HG03439 (cell line): ENCODE results near the gene MRPL55.
A peak's percentile ranks its signal among the peaks of the same experiment; 100 is the strongest.
"Not testable (repeated sequence)": the region's sequence is repeated elsewhere in the genome, so short reads cannot be mapped to it uniquely, and the experiment has no call there.

Source experiments
- ATAC-seq: cut with Tn5 transposase; IDR thresholded peaks from one replicate; pipeline ENCODE4 v1.9.1; 2021; ENCODE audit warnings: mild to moderate bottlenecking, moderate library complexity; ENCODE audit not compliant: unreplicated experiment

The MRPL55 gene

GRCh38 chr1:228125185-228125584, 16.1 kb upstream of the MRPL55 start:
- ATAC-seq = no peak

GRCh38 chr1:228123505-228123904, 14.4 kb upstream of the MRPL55 start:
- ATAC-seq = no peak

GRCh38 chr1:228122921-228123441, 13.9 kb upstream of the MRPL55 start:
- no peak for ATAC-seq

DNA sequence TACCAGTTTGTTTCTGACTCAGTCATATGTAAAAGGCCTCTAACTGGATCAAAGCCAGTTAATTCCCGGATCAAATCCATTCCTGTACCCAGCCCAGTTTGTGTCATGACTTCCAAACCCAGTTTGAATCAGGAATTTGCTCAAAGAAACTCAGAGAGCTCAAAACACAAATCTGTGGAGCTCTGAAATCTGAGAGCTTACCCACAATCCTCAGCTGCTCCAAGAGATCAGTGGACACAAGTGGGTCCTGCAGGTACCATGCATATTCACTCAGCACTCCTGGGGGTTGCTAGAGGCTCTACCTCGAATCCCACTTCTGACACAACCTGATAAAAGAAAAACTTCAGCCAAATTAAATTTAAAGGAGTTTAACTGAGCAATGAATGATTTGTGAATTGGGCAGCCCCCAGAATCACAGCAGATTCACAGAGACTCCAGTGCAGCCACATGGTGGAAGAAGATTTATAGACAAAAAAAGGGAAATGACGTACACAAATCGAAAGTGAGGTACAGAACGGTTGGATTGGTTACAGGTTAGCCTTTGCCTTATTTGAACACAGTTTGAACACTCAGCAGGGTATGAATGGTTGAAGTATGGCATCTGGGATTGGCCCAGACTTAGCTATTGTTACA, 11.9 kb upstream of the MRPL55 start:
- ATAC-seq = no peak

GRCh38 chr1:228120351-228120750, 11.3 kb upstream of the MRPL55 start:
- no peak for ATAC-seq

GRCh38 chr1:228118040-228118439, 8.9 kb upstream of the MRPL55 start:
- ATAC-seq = no peak

DNA sequence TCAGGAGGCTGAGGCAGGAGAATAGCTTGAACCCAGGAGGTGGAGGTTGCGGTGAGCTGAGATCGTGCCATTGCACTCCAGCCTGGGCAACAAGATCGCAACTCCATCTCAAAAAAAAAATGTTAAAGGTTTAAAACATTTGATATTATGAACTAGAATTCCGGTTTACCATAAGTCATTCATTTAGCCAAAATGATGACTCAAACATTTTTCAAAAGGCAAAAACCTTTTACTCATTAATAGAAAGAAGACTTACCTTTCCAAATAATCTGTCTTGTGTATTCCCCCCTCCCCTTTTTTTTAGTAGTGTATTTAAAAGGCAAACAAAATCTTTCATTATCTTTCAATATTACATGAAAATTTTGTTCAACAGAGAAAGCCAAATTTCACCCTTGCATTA, 8.2 kb upstream of the MRPL55 start:
- no peak for ATAC-seq

DNA sequence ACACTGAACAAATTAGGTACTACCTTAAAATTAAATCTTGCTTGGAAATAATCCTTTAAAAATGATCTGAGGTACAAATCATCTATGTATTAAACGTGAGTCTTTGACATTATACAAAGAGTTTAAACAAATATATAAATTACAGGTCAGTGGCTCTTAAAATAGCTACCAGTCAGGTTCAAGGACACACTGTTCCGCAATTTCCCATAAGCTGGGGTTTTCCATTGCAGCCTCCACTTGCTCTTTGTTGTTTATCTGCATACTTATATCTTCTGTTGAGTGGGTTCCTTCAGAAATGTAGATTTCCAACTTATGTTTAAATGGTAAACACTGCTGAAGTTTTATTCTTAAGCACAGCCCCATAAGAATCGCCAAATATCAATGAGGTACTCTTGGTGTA, 5.7 kb upstream of the MRPL55 start:
- no peak for ATAC-seq

DNA sequence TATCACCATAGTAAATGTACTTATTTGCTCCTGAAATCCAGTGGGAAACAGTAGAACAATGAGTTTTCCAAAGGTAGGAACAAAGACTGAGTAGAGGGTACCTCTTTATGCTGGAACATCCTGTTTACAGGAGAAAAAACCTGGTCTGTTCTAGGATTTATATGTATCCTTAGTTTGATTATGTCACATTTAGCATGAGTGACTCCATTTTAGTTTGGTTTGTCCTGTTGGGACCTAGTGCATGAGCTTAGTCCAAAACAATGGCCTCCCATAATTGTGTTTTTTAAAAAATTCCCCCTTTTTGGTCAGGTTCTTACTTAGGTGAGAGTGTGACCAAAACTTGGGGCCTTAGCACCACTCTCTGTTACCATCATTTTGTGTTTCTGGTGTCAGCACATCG, 3.5 kb upstream of the MRPL55 start:
- no peak for ATAC-seq

DNA sequence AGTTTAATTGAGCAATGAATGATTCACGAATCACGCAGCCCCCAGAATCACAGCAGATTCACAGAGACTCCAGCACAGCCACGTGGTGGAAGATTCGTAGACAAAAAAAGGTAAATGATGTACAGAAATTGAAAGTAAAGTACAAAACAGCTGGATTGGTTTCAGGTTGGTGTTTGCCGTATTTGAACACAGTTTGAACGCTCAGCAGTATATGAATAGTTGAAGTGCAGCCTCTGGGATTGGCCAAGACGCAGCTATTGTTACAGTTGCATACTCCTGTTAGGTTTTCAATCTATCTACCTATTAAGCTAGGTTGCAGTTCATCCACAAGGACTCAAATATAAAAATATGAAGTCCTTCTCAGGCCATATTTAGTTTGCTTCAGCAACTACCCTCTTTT, 3.1 kb upstream of the MRPL55 start:
- no peak for ATAC-seq

GRCh38 chr1:228111315-228111714, 2.2 kb upstream of the MRPL55 start:
- ATAC-seq = not testable (repeated sequence)

GRCh38 chr1:228110556-228110955, 1.5 kb upstream of the MRPL55 start:
- ATAC-seq = no peak

DNA sequence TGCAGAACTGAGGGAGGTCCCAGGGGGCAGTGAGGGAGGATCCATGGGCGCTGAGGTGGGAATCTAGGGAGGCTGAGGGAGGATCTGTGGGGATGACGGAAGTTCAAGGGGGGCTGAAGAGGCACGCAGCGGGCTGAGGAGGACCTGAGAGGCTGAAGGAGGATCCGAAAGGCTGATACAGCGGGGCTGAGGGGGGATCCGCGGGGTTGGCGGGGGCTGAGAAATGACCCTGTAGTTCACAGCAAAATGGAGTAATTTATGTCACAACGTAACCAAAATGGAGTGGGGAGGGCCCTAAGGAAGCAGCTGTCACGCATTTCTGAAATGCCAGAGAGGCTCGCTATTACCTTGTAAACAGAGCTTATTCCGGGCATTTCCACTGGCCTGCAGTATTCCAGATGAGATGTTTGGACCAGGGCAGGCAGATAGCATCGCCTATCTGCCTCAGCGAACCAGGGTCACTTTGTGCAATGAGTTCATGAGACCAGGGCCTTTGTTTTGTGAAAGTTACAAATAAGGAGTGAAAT, 926 bp upstream of the MRPL55 start:
- no peak for ATAC-seq

DNA sequence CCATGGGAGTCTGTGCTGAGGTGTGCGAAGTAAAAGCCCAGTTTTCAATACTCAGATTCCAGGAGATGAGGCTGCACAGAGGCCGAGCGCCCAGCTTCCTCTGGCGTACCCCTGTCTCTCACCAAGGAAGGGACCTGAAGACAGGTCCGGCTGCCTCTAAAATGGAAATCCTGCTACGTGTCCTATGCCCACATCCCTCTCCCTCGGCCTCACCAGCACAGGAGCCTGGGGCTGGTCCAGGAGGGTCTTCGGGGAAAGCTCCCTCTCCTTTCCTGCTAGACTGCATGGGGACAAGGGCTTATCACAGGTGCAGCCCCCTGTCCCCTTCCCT, 392 bp downstream of the MRPL55 start:
- ATAC-seq = peak; percentile 2

- no peak for ATAC-seq
Measured at GRCh38 chr1:228108055-228108690, 926 bp downstream of the MRPL55 start.

- no peak for ATAC-seq
Measured at GRCh38 chr1:228107636-228108035, 1.5 kb downstream of the MRPL55 start.

DNA sequence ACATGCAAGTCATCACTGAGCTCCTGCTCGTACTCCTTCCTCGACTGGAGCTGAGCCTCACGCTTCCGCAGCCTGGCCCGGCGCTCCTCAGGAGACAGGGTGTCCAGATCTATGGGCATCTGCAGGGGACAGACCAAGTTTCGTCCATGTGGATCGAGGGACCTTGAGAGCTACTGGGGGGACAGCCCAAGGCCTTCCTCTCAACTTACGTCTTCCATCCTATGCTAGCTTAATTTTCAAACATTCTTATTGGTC, 2.4 kb downstream of the MRPL55 start:
- no peak for ATAC-seq

DNA sequence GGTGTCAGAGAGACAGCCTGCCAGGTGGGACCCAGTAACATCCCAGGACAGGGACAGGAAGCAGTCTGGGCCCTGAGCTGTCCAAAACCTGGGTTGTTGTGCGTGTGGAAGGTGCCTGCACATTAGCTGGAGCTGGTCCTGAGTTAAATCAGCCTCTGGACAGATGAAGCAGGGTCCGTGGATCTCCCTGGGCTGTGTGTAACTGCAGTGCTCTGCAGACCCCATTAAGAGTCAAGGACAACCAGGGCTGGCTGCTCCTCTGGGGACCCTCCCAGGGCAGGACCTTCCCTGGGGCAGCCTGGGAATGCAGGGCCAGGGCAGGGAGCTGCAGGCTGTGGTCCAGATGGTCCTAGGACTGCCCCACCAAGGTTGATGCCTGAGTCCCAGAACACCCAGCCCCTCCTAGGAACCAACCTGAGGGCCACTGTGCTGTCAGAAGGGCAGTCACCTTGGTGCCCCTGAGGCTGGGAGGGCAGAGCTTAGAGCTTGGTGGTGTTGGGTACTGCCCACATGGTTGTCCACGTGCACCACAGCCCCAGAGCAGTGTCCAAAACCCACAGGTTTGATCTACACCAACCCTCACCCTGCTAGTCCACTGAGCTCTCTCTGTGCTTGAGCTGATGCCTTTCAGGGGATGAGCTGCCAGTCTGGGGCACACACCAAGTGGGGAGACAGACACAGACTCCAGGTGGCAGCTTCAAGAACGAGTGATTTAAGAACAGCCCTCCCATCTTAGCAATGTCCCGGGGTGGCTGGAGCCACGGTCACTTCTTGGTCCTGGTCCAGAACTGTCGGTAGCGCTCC, 2.9 kb downstream of the MRPL55 start:
- ATAC-seq = no peak

GRCh38 chr1:228105270-228105995, 3.7 kb downstream of the MRPL55 start:
- no peak for ATAC-seq

DNA sequence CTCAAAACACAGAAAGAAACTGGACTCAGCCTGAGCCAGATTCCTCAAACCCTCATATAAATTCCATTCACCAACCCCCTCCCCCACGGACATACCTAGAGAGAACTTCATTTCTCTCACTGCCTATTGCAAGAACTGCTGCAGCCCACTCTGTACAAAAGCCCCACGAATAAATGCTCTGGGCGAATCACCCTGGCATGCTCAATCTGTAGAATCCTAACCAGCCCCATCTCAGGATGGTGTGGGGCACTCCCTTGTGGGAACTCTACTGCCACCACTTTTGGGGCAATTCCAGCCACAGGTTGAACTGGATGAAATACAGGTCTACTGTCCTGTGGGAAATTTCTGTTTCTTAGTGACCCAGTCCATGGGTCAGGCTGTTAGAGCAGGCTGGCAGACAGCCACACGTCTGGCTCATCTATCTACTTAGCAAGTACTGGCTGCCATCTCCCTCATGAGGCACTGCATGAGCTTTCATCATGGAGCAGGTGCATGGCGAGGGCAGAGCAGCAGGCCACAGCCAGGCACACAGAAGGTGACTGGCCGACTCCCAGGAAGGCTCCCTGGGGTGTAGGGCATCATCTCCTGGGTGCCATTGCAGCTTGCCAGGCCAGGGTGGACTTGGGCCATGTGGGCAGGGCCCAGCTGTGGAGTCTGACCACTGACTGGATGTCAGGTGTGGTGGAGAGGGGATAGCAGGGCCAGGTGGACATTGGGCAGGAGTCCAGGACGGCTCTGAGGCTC, 4.4 kb downstream of the MRPL55 start:
- ATAC-seq = no peak
